ENCODE measurements around the gene KCTD7. TPM values are rescaled to one million over a fixed set of nuclear protein-coding genes. Genes with fewer than 3 reads are reported as not detected.
A peak's percentile ranks its signal among the peaks of the same experiment; 100 is the strongest.

The KCTD7 gene
- total and polyA plus RNA-seq, 2 of the 13 experiments (the other 11 are each of a cell fraction or from before 2014, with no cell fraction given): 7.3 to 13.5 TPM

DNA sequence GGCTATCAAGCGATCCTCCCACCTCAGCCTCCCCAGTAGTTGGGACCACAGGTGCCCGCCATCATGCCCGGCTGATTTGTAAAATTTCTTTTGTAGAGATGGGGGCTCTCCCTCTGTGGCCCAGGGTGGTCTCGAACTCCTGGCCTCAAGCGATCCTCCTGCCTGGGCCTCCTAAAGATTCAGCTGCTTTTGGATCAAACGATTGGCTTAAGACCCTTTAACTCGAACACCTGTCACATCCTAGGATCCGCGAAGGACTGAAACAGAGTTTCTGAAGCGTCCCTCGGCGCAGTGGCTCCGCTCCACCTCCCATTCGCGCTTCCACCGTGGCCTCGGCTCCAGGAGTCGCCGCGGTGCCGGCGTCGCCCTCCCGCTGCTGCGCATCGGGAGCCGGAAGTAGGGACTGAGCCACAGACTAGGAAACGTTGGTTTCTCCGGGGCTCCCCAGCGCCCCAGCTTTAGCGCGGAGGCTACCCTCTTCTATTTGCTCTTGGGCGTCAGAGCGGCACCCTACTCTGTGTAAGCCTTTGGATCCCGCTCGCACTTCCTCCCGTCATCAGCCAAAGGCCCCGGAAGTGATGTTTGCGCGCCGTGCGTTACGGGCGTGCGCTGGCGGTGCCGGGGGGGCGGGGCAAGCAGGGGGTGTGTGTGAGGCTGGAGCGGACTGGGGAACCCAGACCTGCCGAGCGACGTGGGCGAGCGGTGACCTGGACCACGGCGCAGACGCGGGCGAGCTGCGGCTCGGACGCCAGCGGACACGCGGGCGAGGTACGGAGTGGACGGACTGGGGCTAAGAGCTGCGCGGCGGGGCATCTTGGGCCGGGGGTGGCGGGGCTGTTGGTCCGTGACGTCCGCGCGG, 53.0 kb downstream of the KCTD7 start (continued):
- TF ChIP-seq ZNF598 (CRISPR knock-in tag; IDR thresholded peaks at IDR 0.05; ENCODE audit: borderline replicate concordance): no peak
- no peak for TF ChIP-seq MED8 (CRISPR knock-in tag; IDR thresholded peaks at IDR 0.05; ENCODE audit: insufficient replicate concordance)
- no peak; the same call in 1 of the 2 replicates for TF ChIP-seq ZNF768 (CRISPR knock-in tag; IDR thresholded peaks at IDR 0.05)
- peak; percentile 48; the same call in 1 of the 2 replicates for TF ChIP-seq EEA1 (CRISPR knock-in tag; IDR thresholded peaks at IDR 0.05; ENCODE audit: borderline replicate concordance)
- TF ChIP-seq SNRNP70 (IDR thresholded peaks at IDR 0.05; ENCODE audit: low read depth, low read length): no peak
- 0 out of 2 replicates have a peak, but pooled peaks have one; percentile 53 for TF ChIP-seq PAWR (CRISPR knock-in tag; IDR thresholded peaks at IDR 0.05; ENCODE audit: borderline replicate concordance)
- TF ChIP-seq ZNF207 (IDR thresholded peaks at IDR 0.05; ENCODE audit: borderline replicate concordance): no peak
- TF ChIP-seq HDAC1 (CRISPR knock-in tag; IDR thresholded peaks at IDR 0.05): peak; percentile 93
- TF ChIP-seq SALL2 (CRISPR knock-in tag; IDR thresholded peaks at IDR 0.05): peak; percentile 87
- no peak for TF ChIP-seq NCOR1 (IDR thresholded peaks at IDR 0.05; ENCODE audit: borderline replicate concordance, low read length)
- TF ChIP-seq MBD4 (IDR thresholded peaks at IDR 0.05; ENCODE audit: borderline replicate concordance, low read length): no peak
- 0 out of 2 replicates have a peak, but pooled peaks have one; percentile 35 for TF ChIP-seq NRL (CRISPR knock-in tag; IDR thresholded peaks at IDR 0.05; ENCODE audit: borderline replicate concordance)
- 0 out of 2 replicates have a peak, but pooled peaks have one; percentile 37 for TF ChIP-seq ZNF251 (CRISPR knock-in tag; IDR thresholded peaks at IDR 0.05)
- TF ChIP-seq, protein P1, sequence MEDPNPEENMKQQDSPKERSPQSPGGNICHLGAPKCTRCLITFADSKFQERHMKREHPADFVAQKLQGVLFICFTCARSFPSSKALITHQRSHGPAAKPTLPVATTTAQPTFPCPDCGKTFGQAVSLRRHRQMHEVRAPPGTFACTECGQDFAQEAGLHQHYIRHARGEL (CRISPR knock-in tag; IDR thresholded peaks at IDR 0.05): no peak
- 0 out of 2 replicates have a peak, but pooled peaks have one; percentile 8 for TF ChIP-seq FOSL1 (CRISPR knock-in tag; IDR thresholded peaks at IDR 0.05; ENCODE audit: borderline replicate concordance)
- TF ChIP-seq RBM22 (optimal IDR thresholded peaks at IDR 0.05; ENCODE audit: low read length): peak; percentile 95
- TF ChIP-seq, protein P2, sequence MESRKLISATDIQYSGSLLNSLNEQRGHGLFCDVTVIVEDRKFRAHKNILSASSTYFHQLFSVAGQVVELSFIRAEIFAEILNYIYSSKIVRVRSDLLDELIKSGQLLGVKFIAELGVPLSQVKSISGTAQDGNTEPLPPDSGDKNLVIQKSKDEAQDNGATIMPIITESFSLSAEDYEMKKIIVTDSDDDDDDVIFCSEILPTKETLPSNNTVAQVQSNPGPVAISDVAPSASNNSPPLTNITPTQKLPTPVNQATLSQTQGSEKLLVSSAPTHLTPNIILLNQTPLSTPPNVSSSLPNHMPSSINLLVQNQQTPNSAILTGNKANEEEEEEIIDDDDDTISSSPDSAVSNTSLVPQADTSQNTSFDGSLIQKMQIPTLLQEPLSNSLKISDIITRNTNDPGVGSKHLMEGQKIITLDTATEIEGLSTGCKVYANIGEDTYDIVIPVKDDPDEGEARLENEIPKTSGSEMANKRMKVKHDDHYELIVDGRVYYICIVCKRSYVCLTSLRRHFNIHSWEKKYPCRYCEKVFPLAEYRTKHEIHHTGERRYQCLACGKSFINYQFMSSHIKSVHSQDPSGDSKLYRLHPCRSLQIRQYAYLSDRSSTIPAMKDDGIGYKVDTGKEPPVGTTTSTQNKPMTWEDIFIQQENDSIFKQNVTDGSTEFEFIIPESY (CRISPR knock-in tag; IDR thresholded peaks at IDR 0.05): no peak
- no peak for TF ChIP-seq CEBPB (IDR thresholded peaks at IDR 0.05; ENCODE audit: borderline replicate concordance, low read depth, low read length)
- no peak for TF ChIP-seq ATF7 (IDR thresholded peaks at IDR 0.05)
- no peak for TF ChIP-seq ATF7 (CRISPR knock-in tag; IDR thresholded peaks at IDR 0.05)
- no peak for TF ChIP-seq SOX13 (IDR thresholded peaks at IDR 0.05)
- TF ChIP-seq SOX13 (CRISPR knock-in tag; conservative IDR thresholded peaks at IDR 0.05 in 1 of 2, IDR thresholded peaks at IDR 0.05 in 1 of 2): no peak; a peak in 1 of 4 replicates
- TF ChIP-seq FOXK1 (CRISPR knock-in tag; IDR thresholded peaks at IDR 0.05; ENCODE audit: borderline replicate concordance, low read depth): no peak
- TF ChIP-seq ZNF891 (CRISPR knock-in tag; IDR thresholded peaks at IDR 0.05): 0 out of 2 replicates have a peak, but pooled peaks have one; percentile 53
- peak; percentile 65; the same call in 1 of the 2 replicates for TF ChIP-seq ZMYM3 (CRISPR knock-in tag; IDR thresholded peaks at IDR 0.05)
- TF ChIP-seq MAFF (IDR thresholded peaks at IDR 0.05; ENCODE audit: low read depth, low read length): no peak
- TF ChIP-seq ZNF570 (CRISPR knock-in tag; IDR thresholded peaks at IDR 0.05; ENCODE audit: borderline replicate concordance): no peak
- TF ChIP-seq MYC (CRISPR knock-in tag; IDR thresholded peaks at IDR 0.05; ENCODE audit: borderline replicate concordance): no peak; the same call in 1 of the 2 replicates
- peak; percentile 74; the same call in 1 of the 2 replicates for TF ChIP-seq YEATS2 (CRISPR knock-in tag; IDR thresholded peaks at IDR 0.05; ENCODE audit: borderline replicate concordance)
- TF ChIP-seq SETDB1 (CRISPR knock-in tag; IDR thresholded peaks at IDR 0.05; ENCODE audit: borderline replicate concordance): no peak

Data from HepG2 (cell line).